HG03159 (cell line): ENCODE results near the gene ARFGAP1.
"Not testable (repeated sequence)": the region's sequence is repeated elsewhere in the genome, so short reads cannot be mapped to it uniquely, and the experiment has no call there.

ENCODE experiments used
- ATAC-seq: cut with Tn5 transposase; IDR thresholded peaks from one replicate; pipeline ENCODE4 v1.9.1; 2021; ENCODE audit warnings: mild to moderate bottlenecking, moderate library complexity; ENCODE audit not compliant: unreplicated experiment

ARFGAP1 gene

GRCh38 chr20:63290136-63290676 is 17.6 kb downstream of the ARFGAP1 start:
- no peak for ATAC-seq

GRCh38 chr20:63290677-63291472 is 18.3 kb downstream of the ARFGAP1 start:
- ATAC-seq = no peak

- ATAC-seq = no peak
Observed at GRCh38 chr20:63291811-63292210, 19.2 kb downstream of the ARFGAP1 start.

GRCh38 chr20:63292292-63292701 is 19.7 kb downstream of the ARFGAP1 start:
- ATAC-seq = no peak

GRCh38 chr20:63292904-63293303 is 20.3 kb downstream of the ARFGAP1 start, which contains the start of gene COL20A1:
TSS of gene COL20A1 (plus strand) at chr20:63293186. CDS start at chr20:63295108, 1,922 bp downstream.
- no peak for ATAC-seq

- no peak for ATAC-seq
Observed at GRCh38 chr20:63293456-63293855, 20.8 kb downstream of the ARFGAP1 start.

- ATAC-seq = no peak
Observed at GRCh38 chr20:63293871-63294535, 21.4 kb downstream of the ARFGAP1 start.

GRCh38 chr20:63294536-63294900 is 21.9 kb downstream of the ARFGAP1 start:
- ATAC-seq = no peak

- ATAC-seq = no peak
Observed at GRCh38 chr20:63295018-63295417, 22.4 kb downstream of the ARFGAP1 start.

GRCh38 chr20:63295422-63295821 is 22.8 kb downstream of the ARFGAP1 start:
- ATAC-seq = no peak

GRCh38 chr20:63295846-63296245 is 23.2 kb downstream of the ARFGAP1 start:
- no peak for ATAC-seq

GRCh38 chr20:63296531-63297299 is 24.1 kb downstream of the ARFGAP1 start:
- ATAC-seq = no peak

GRCh38 chr20:63297371-63297781 is 24.8 kb downstream of the ARFGAP1 start:
- ATAC-seq = no peak

- no peak for ATAC-seq
Observed at GRCh38 chr20:63297796-63298572, 25.4 kb downstream of the ARFGAP1 start.

GRCh38 chr20:63298731-63299312 is 26.2 kb downstream of the ARFGAP1 start:
- no peak for ATAC-seq

GRCh38 chr20:63301671-63302070 is 29.1 kb downstream of the ARFGAP1 start:
- no peak for ATAC-seq

- no peak for ATAC-seq
Observed at GRCh38 chr20:63303095-63303666, 30.6 kb downstream of the ARFGAP1 start.

GRCh38 chr20:63305393-63305792 is 32.8 kb downstream of the ARFGAP1 start:
- no peak for ATAC-seq

GRCh38 chr20:63305933-63306672 is 33.5 kb downstream of the ARFGAP1 start:
- not testable (repeated sequence) for ATAC-seq
